Hypothalamus (tissue), 51 donors: ENCODE results near the gene R3HDML.
A peak's percentile ranks its signal among the peaks of the same experiment; 100 is the strongest.

Source experiments
- DNase-seq, 51 donors: peaks; one replicate each; lab custom pipeline; 2025; lab: John Stamatoyannopoulos, UW

R3HDML gene

GRCh38 chr20:44361021-44361420 is 24.2 kb downstream of the R3HDML start:
- DNase-seq: no peak

DNA sequence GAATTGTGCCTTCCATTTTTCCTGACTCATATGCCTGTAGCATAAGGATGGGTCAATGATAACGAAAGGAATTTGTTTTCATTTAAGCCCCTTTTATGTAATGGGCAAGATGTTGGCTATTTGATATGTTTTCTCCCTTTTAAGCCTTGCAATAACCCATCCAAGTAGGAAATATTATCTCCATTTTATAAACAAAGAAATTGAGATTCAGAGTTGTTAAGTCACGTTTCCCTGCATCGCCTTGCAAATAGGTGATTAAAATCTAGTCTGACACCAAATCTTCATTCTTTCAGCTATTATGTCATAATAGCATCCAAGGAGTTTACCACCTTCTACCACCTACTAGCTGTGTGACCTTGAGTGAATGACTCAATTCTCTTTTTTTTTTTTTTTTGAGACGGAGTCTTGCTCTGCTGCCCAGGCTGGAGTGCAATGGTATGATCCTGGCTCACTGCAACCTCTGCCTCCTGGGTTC is 25.7 kb downstream of the R3HDML start:
- no peak for DNase-seq

DNA sequence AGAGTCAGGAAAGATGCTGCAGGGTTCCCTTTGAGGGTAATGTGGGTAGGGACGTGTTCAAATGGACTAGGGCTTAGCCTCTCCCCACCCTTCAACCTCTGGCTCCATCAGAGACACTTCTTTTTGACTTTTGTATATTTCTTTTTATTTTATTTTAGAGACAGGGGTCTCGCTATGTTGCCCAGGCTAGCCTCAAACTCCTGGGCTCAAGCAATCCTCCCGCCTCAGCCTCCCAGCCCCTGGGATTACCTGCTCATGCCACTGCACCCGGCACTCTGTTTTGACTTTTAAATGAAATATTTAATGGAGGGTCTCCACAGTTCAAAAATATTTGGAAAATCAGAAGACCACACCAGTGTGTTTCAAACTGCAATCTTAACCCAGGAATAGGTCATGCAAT is 27.2 kb downstream of the R3HDML start:
- no peak for DNase-seq

DNA sequence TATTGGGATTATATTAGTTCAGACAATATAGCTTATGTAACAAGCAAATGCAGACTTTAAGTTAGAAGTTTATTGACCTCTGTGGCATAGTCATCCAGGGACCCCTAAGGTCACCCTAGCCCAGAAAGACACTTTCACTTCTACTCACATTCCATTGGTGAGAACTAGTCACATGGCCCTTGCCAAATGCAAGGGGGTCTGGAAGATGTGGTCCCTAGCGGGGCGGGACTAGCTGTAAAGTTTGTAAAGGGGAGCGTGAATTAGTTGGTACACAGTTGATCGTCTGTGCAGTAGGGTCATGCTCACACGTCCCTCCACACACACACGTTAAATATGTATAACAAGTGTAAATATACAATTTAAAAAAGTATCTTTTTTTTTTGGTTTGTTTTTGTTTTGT is 27.9 kb downstream of the R3HDML start:
- DNase-seq: no peak

DNA sequence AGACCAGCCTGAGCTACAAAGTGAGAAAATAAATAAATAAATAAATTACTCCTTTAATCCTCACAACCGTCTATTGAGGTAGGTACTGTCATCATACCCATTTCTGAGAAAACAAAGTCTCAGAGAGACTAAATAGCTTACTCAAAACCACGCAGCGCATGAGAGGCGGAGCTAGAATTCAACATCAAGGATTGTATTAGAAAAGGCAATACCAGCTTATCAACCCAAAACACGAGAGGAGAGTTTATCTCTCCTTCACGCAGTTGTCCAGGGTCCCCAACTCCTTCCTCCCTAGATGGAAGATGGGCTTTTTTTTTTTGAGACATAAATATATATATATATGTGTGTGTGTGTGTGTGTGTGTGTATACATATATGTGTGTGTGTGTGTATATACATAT is 30.9 kb downstream of the R3HDML start:
- no peak for DNase-seq

- no peak for DNase-seq
These were observed 33.9 kb downstream of the R3HDML start for GRCh38 chr20:44370639-44371218.

DNA sequence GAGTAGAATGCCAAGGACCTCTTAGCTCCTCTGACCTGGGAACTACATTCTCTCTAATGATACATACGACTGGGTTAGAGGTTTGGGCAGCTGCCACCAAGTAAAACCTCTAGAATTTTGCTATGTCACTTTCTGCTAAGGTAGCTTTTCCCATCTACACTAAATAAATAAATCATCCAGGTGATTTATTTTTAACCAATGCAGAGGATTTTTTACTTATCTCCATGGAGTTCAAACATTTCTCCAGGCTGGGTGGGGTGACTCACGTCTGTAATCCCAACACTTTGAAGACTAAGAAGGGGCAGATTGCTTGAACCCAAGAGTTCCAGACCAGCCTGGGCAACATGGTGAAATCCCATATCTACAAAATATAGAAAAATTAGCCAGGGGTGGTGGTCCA is 45.8 kb downstream of the R3HDML start:
- DNase-seq: no peak

DNA sequence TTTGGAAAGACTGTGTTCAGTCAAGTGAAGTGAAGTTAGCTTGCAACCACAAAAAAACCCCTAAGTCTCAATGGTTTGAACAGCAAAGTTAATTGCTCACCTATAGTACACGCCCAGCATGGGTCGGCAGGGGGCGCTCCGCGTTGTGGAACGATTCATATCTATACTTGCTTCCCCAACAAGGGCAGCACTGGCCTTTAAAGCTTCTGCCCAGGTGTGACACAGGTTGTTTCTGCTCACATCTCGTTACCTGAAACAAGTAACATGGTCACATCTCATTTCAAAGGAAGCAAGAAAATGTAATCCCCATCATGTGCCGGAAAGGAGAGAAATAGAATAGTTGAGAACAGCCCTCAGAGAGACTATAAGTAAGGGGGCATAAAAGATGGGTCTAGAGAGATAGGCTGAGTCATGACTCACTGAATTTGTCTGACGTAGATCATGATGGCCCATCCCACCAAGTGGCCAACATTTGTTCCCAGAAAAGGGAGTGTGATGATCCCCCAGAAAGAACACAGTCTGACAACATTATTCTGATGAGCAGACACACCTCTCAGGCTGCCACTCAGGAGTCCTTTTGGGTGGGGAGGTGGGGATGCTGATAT is 47.7 kb downstream of the R3HDML start:
- DNase-seq: peak in 36 of 51 donors; percentile 1 to 78 (median 40)

- peak in 23 of 51 donors; percentile 3 to 33 (median 13) for DNase-seq
These were observed 51.7 kb downstream of the R3HDML start for GRCh38 chr20:44388466-44389023.

GRCh38 chr20:44389871-44390270 is 53.0 kb downstream of the R3HDML start:
- no peak for DNase-seq

- no peak for DNase-seq
These were observed 53.4 kb downstream of the R3HDML start for GRCh38 chr20:44390280-44390679.

GRCh38 chr20:44392088-44392775 is 55.4 kb downstream of the R3HDML start:
- no peak for DNase-seq

DNA sequence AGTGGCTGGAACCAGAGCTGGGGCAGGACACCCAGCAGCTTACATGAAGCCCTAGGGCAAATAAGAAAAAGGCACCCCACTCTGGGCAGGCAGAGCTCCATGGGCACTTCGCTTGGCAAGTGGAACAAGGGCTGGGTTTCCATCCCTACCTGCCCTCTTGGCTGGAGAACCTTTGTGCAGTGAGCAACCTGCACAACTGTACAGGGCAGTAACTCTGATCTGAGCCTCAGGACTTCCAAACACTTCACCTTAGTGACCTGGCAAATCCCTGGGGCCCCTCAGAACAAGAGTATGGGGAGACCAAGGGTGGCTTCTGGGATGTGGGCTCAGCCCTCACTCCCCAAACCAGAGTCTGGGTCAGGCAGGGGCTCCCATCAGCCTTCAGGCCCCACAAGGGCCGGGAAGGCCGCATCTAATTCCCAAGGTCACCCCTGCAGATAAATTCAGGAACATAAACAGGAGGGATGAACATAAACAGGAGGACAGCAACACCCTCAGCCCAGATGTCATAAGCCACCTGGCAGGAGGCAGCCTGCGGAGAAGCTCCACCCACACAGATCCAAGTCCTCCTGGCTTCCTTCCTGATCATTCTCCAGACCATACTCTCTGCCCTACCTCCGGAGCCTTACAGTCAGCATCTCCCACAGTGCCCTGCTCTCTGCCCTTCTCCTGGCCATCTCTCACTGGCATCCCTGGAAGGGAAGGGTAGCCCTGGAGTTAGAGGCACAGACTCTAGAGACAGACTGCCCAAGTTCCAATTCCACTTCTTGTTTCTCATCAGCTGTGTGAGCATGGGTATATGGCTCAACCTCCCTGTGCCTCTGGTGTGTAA is 56.1 kb downstream of the R3HDML start:
- DNase-seq: no peak

DNA sequence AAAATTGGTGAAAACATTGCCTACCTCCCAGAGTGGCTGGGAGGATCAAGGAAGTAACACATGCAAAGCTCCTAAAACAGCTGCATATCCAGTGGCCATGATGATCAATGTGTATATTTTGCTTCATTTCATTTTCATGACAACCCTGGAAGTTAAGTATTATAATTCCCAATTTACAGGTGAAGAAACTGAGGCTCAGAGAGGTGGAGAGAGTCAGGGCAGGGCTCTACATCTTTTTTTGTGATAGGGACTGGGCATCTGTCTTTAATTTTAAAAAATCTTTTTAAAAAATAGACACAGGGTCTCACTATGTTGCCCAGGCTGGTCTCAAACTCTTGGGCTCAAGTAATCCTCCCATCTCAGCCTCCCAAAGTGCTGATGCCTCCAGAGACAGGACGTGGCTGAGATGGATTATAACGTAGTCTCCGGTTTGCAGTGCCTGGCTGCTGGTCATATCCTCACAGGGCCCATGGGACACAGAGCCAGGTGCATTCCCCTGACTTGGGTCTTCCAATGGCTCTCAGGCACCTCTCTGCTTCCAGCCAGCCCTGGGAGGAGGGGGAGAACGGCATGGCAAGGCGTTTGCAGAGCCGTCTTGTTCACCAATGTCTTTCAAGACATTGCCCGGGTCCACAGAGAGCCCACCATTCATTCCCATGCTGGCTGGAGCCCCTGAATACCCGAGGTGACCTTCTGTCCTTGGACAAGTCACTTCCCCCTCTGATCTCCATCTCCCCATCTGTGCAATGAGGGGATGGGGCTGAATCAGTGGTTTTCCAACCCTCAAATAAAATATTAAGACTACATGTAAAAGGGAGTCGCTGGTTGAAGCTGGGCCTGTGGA is 57.0 kb downstream of the R3HDML start:
- no peak for DNase-seq

GRCh38 chr20:44394452-44394701 is 57.5 kb downstream of the R3HDML start:
- no peak for DNase-seq

GRCh38 chr20:44394702-44395460 is 58.0 kb downstream of the R3HDML start:
- no peak for DNase-seq

- DNase-seq: no peak
These were observed 58.9 kb downstream of the R3HDML start for GRCh38 chr20:44395461-44396340.

GRCh38 chr20:44396369-44397130 is 59.7 kb downstream of the R3HDML start:
- DNase-seq: no peak
